ENCODE data around the gene PLEKHG5.

PLEKHG5 gene

DNA sequence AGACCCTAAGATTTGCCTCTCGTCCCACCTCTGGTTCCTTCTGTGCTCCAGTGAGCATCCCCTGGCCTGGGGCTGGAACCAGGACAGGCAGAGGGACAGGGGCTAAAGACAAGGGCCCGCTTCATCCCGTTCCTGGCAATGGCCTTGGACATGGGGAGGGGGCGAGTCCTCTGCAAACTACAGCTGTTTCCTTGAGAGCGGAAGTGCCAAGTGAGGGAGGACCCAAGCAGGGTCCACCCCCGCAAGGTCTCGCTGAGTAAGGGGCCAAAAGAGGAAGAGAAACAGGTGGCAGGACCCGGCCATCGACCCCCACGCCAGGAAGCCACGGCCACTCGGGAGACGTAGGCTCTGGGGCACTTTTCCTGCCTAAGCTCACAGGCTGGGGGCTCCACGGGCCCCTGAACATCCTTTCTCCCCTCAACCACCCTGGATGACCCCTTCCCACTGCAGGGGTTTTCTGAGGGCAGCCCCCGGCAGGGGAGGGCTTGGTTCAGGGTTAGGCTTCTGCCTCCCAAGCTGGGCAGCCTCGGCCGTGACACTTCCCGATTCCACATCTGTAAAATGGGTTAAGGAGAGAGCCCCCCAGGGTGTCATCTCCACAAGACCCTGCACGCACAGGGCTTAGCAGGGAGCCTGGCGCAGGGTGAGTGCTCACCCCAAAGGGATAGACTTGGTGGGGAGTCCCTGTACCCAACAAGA, 17.9 kb upstream of the PLEKHG5 start:
- no peak for DNase-seq

DNA sequence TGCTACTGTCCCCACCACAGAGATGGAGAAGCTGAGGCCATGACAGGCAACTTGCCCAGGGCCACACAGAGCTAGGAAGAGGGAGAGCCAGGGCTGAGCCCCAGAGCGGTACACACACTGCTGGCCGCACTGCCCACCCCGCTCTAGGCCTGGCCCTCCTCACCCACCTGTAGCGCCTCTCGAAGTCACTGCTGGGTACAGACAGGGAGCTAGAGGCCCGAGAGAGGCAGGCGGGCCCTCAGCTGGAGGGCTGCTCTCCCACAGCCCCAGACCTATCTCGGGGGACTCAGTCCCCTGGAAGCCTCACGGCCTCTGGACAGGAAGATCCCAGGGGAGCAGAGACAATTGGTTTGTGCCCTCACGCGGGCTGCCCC, 17.3 kb upstream of the PLEKHG5 start:
- DNase-seq: no peak

DNA sequence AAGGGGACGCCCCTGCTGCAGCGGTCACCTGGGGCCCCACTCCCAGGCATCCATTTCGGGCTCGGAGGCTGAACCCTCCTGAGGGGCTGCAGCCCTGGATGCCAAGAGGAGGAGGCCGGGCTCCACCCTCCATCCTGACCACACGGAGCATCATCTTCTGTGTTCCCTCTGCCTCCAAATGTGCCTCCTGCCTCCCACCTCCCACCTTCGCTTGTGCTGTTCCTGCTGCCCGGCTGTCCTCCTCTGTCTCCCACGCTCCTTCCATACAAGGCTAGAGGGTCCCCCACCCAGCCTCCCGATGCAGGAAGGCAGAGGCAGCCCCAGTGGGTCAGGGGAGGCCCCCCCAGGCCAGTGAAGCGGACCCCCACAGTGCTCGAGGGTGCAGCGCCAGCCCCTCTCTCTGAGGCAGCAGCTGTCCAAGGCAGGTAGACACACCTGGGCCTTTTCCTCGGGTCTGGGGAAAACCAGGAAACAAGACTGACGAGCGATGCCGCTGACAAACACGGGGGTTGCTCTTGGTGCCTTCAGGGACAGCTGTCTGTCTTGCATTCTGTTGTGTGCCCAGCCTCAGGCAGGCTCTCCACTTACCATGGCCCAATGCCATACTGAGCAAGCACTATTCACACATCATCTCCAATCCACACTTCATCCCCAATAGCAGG, 16.8 kb upstream of the PLEKHG5 start:
- no peak for DNase-seq

DNA sequence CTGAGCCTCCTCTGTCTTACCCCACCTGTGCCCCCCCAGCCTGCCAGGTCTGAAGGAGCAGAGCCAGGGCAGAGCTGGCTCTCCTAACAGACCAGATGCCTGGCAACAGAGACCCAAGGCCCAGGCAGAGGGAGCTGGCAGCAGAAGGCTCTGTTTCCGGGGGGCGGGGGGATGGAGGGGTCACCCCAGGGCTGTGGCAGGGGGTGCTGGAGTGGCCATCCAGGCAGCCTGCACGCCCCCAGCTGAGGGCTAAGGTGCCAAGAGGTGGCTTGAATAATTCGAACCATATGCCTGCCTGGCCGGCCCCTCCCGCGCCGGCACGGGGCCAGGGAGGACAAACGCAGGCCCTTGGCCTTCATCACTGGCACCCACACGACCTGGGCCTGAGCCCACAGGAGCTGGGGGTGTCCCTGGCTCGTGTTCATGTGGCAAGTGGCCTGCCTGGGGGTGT, 16.0 kb upstream of the PLEKHG5 start:
- no peak for DNase-seq

DNA sequence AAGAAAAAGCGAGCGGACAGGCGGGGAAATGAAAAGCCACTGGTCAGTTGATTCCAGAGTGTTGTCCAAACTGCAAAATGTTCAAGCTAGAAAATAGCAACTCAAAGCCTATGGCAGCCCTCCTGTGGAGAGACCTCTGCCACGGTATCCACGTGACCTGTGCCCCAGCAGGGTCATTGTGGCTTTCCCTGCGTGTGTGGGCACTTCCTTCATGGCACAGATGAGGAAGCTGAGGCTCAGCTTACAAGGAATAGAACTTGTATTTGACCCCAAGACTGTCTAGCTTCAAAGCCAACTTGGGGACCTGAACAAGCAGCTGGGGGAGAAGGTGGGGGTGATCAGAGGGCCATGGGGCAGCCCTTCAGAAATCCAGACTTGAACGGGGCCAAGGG, 15.6 kb upstream of the PLEKHG5 start:
- no peak for DNase-seq

DNA sequence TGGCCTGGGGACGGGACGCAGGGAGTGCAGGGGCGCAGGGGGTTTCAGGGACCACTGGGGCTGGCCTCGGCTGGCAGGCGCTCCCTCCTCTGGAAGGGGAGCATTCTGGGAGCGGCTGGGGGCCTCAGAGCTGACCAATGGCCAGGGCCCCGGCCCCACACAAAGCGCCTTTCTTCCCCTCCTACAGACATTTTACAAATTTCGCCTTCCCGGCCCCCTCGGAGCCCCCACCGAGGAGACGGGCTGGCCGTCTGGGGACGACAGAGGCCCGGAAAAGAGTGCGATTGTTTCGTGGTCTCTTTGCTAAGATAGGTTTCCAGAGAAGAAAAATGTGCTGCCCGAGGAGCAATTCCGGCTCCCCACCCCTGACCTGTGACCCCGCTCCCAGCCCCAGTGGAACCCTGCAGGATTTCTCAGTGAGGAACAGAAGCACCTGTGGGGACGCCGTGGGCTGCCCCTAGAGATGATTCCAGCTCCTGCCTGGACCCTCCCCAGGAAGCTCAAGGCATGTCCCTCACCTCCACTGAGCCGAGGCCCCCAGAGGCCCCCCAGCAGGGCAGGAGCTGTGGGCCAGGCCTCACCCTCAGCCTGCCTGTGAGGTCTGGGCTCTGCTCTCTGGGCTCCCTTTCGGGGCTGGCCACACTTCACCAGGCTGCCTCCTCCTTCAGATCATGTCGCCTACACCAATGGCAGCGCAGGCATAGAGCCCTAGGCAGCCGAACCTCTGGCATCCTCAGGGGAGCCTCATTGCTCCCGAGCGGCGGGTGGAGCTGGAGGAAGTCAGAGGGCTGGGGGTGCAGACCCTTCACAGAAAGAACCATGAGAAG, 15.0 kb upstream of the PLEKHG5 start:
- DNase-seq: no peak

DNA sequence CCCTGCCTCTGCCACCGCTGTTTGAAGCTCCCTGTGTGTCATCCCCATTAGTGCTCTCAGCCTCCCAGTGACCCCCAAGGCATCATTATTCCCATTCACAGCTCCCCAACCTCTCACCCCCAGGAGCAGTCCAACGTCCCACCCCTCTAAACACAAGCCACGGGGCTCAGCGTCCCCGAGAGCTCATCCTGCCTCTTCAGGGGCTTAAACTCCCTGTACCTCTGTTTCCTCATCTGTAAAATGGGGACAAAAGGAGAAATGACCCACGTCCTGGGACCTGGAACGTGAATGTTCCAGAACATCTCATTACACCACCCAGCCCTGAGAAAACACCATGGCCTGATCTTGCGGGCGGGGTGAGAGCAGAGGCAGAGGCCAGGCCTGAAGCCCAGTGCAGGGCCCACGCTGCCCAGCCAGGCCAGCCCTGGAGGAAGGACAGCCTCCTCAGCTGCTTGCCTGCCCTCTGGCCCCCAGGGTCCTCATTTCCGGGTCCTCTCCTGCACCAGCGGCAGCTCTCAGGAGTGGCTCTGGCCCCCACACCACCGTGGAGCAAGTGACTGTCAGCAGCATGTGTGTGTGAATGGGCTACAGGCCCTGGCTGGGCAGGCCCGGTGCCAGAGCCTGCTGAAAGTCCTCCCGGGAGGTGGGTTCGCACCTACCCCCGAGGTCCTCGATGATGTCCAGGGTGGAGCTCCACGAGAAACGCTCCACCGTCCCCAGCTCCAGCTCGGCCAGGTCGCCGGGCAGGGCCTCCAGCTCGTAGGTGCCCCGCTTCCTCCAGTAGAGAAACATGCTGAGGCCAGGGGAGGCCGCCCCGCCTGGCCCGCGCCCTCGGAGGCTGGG, 14.1 kb upstream of the PLEKHG5 start:
- DNase-seq: no peak

DNA sequence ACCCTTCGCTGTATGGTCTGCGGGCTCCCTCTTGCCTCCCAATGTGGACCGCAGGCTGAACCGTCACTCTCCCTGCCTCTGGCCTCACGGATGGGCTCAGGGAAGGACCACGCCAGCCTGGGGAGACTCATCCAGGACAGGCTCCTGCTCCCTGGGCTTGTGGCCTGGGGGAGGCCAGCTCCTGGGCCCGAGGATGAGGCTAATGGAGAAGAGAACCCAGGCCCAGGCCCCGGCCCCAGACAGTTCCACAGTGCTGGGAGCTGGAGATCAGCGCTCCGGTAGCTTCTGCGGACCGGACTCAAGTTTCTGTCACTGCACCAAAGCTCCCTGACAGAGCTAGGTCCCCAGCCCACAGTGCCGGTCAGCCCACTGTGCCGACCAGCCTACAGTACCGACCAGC, 13.4 kb upstream of the PLEKHG5 start:
- DNase-seq: no peak

DNA sequence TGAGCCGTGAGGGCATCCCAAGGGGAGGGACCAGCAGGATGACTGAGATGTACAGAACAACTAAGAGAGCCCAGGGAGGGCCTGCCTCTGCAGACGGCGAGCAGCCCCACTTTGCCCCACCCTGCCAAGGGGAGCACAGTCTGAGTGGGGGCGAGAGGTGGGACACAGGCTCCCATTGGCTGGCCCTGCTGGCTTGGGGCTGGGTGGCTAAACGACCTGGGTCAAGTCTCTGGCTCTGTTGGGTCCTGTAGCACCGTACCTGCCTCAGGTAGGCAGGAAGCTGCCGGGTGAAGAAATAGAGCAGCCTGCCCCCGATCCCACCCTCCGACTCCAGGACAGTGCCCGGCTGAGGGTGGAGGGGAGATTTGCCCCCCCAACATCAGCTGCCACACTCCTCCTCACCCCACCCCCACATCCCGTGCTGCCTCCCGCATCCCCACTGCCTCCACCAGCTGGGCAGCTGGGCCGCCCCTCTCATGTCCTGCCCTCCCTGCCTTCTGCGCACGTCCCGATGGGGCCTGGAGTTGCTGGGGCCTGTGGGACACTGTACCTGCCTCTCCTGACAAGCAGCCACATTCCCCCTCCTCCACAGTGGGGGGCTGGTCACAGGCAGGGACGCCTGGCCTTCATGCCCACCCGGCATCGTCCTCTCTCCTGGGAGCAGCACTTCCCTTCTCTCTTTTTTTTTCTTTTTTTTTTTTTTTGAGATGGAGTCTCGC, 12.6 kb upstream of the PLEKHG5 start:
- DNase-seq: no peak

DNA sequence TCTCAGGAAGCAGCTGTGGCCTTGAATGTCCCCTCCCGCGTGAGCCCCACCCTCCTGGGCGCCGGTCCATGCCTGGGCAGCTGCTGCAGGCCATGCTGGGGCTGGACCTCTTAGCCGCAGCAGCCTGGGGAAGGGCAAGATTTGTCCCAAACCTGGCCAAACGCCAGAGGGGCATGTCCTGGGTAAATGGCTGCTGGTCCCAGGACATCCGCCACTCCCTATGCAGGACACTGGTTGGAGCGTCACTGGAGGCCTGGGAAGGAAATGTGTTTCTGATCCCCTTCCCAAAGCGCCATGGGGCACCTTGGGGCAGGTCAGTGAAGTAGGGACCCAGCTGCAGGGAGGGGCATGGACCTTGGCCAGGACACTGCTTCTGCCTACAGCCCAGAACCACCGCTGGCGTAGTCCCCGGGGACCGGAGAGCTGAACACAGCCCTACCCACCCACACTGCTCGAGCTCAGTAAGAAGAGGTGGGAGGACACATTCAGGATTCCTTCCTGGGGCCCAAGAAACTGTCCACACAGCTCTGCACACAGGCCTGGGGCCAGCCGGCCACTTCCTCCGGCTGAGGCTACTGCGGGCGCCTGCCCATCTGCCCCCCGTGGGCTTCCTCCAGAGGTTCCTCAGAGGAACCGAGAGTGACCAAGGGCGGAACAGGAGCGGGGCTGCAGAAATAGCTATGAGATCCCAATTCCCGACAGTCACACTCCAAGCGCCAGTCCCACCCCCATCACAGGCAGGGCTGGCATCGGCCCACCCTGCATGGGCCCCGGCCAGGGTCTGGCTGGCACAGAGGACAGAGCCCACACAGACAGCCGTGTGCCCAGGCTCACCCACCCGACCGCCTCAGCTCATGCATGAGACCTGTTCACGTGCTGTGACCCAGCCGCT, 10.8 kb upstream of the PLEKHG5 start:
- DNase-seq: no peak

DNA sequence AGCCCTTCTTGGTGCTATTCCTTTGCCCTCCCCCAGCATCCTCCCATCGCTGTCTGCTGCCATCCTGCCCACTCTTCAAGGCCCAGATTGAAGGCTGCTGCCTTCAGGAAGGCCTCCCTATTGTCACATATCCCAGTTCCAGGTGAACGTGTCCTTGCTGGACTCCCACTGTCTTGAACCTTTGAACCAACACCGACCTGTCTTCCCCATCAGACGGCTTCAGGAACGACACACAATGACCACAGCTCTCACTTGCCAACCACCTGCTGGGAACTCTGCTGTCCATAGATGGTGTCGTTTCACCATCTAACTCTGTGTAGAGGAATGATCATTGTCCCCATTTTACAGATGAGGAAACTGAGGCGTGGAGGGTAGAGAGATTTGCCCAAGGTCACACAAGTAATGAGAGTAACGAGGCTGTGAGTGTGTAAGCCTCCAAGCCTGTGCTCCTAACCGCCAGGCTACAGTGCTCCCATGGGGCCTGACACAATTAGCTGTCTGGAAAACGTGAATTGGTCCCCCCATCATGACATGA, 9.9 kb upstream of the PLEKHG5 start:
- no peak for DNase-seq

DNA sequence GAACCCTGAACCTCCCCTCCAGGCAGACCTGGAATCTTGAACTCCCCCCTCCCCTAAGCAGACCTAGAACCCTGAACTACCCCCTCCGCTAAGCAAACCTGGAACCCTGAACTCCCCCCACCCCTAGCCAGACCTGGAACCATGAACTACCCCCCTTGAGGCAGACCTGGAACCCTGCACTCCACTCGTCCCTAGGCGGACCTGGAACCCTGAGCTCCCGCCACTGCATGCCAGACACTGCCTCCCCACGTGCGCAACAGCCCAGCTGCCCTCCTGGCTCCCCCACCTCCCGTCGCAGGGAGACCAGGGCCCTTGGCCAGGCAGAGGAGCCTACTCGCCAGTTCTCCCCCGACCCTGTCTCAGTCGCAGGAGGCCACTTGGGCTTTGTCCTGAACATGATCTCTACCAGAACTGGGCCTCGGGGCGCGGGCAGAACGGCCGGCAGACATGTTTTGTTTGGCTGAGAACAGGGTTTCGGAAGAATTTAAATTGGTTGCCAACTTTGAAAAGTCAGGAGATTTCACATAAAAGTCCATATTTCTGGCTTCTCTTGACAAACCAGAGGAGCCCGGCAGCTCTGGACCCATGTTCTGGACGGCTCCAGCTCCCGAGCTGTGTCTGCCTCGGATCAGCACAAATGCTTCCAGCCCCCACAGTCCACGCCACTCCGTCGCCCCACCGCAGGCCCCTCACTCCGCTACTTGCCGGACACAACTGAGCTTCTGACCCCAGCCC, 9.2 kb upstream of the PLEKHG5 start:
- no peak for DNase-seq

DNA sequence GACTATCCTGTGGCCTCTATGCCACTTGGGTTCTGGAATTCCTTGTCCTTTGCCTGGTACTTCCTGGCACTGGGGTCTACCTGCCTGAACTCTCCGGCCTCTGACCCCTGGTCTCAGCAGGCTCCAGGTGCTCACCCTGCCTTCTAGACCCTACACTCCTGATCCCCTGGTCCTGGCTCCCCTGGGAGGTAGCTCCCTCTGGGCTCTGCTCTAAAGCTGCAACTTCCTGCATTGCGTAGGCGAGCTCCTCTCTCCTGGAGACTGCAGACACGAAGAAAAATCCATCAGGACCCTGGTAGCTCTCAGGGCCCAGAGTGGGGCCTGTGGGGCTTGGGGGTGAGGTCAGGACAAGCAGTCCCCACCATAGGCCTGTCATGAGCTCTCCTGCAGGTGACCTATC, 7.8 kb upstream of the PLEKHG5 start:
- DNase-seq: no peak

DNA sequence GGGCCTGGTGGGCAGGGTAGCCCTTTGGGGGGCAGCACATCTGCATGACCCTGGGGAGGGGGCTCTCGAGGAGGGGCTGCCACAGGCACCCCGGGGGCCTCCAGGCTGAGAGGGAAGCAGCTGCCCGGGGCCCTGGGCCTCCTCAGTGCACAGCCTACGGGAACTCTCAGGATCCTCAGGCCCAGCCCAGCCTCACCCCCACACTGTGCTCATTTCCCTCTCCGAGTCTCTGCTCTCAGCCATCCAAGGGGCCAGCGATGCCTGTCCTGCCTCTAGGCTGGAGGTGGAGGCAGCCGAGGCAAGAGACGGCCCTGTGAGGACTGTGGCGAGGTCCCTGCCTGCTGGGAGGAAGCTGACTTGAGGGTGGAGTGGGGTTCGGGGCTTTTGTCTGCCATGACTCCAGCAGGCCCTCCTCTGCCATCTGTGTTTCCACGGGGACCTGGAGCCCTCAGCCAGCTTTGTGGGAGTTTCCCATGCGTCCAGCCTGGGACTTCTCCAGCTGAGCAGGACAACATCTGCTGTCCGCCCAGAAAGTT, 7.2 kb upstream of the PLEKHG5 start:
- DNase-seq: no peak

DNA sequence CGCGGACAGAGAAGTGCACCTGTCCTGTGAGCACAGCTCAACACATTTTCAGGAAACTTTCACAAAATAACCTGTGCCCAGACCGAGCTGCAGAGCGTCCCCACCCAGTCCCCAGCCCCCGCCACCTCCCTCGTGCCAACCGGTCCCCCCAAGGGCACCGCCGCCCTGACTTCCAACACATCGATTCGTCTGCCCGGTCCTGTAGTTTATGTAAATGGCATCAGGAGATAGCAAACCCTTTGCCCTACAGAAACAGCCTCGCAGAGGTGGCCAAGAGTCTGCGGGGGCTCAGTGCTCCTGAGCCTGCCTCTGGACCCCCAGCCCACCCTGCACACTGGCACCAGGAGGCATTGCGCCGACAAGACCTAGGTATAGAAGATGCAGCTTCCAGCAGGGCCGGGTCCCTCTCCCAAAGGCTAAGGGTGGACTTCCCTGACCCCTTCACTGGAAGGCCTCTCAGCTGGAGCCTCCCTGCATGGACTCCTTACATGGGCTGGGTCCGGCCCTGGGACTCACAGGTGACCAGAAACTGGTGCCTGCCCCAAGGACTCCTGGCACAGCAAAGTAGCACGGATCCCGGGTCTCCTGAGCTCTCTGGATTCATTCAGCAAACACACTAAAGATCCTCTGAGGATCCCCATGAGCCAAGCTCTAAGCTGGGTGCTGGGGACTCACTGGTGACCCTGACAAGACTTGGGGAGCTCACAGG, 6.6 kb upstream of the PLEKHG5 start:
- no peak for DNase-seq

DNA sequence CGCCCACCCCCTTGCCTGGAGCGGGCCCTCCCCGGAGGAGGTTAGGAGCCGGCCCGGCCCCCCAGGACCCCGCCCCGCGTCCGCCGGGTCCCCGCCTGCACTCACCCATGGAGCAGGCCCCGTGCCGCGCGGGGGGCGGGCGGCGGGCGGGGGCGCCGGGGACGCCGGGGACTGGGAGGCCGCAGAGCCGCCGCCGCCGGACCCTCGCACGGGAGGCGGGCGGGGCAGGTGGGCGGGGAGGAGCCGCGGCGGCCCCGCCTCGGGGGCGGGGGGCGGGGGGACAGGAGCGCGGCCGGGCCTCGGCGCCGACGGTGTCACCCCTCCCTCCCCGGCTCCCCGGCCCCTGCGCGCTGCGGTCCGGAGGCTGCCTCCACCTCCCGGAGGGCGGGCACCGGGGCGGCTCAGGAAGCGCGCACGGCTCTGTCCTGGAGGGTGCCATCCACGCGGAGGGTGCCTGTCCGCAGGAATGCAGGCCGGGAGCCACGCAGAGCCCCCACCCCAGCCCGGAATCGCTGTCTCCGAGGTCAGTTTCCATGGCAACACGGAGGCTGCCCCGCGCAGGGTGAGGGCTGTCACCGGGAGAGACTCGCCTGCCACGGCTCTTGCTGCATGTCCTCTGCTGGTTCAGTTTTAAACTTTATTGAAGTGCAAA, 5.9 kb upstream of the PLEKHG5 start:
- DNase-seq: no peak

DNA sequence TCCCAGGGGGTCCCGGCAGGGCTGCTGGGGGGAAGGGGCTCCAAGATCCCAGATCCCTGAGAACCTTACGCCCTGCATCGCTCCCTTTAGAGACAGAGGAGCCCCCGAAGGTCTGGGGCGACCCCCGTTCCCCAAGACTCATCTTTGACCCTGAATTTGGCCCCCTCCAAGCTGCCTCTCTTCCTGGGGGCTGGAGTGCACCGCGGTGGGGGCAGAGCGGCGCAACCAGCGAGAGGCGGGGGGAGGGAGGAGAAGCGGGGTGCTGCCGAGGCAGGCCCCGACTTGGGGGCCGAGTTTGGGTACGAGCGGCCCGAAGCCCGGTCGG, 5.4 kb upstream of the PLEKHG5 start:
- DNase-seq: no peak

DNA sequence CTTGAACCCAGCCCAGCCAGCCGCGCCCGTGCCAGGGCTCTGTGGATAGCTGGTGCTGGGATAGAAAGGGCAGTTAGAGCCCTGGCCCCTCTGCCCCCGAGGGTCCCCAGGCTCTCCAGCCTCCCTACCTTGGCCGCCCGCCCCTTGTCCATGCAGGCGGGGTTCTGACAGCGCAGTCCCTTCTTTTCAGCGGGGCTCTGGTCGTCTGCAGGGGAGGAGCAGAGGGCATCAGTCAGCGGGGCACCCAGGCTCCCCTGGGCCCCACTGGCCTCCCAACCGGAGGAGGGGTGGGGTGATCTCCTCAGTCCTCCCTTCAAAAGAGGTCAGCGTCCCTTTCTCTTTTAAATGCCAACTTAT, 4.9 kb upstream of the PLEKHG5 start:
- DNase-seq: no peak
